Adrenal gland (tissue), 5 donors: ENCODE results near the gene ACTN1.

Experiments
- POLR2A ChIP-seq, 2 donors: fragments of 450-650 bp; IDR thresholded peaks; one replicate each; pipeline ENCODE4 v1.6.1; 2017; ENCODE audit warnings: antibody characterized with exemption in 2 of 2, mild to moderate bottlenecking in 2 of 2, moderate library complexity in 1 of 2
- TF ChIP-seq, protein P1 (sequence below), 6 experiments: fragments of 450-650 bp in 4 of 6; fragments of 200-600 bp in 2 of 6; sonication (generic) in 1 of 6; IDR thresholded peaks; 1 replicate in 5 of 6; 2 replicates in 1 of 6; pipeline versions ENCODE4 v1.5.1 to v1.8.0; 2016 to 2021; ENCODE audit warnings: antibody characterized with exemption in 6 of 6, mild to moderate bottlenecking in 2 of 6, moderate library complexity in 1 of 6
- donor health status: DM: no; HTN: no; CAD: no.

DNA sequence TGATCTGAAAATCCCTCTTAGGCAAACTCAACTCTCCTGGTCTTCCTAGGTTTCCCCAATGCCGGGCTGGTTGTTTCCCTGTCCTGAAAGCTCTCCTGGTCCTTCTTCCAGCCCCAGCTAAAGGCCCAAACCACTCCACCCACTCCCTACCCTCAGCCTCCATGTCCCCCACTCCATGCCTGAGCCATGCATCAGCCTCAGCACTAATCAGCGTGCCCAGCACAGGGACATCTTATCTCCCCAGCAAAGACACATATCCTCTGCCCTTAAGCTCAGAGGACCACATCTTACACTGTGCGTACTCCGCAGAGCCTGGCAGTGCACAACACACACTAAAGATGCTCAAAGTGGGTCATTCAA, 25.9 kb downstream of the ACTN1 start:
- TF ChIP-seq, protein P1, sequence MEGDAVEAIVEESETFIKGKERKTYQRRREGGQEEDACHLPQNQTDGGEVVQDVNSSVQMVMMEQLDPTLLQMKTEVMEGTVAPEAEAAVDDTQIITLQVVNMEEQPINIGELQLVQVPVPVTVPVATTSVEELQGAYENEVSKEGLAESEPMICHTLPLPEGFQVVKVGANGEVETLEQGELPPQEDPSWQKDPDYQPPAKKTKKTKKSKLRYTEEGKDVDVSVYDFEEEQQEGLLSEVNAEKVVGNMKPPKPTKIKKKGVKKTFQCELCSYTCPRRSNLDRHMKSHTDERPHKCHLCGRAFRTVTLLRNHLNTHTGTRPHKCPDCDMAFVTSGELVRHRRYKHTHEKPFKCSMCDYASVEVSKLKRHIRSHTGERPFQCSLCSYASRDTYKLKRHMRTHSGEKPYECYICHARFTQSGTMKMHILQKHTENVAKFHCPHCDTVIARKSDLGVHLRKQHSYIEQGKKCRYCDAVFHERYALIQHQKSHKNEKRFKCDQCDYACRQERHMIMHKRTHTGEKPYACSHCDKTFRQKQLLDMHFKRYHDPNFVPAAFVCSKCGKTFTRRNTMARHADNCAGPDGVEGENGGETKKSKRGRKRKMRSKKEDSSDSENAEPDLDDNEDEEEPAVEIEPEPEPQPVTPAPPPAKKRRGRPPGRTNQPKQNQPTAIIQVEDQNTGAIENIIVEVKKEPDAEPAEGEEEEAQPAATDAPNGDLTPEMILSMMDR (IDR thresholded peaks at IDR 0.05): no peak
- TF ChIP-seq POLR2A (IDR thresholded peaks at IDR 0.05): no peak
